Panc1 (cell line): ENCODE results near the gene WDR47. TPM values are rescaled to one million over a fixed set of nuclear protein-coding genes. Genes with fewer than 3 reads are reported as not detected.
"Not testable (repeated sequence)": the region's sequence is repeated elsewhere in the genome, so short reads cannot be mapped to it uniquely, and the experiment has no call there.

Experiments used
- ATAC-seq: fragments of 200-7000 bp; cut with Tn5 transposase; 2 replicates; pipeline ENCODE4 v1.9.1; 2020; ENCODE audit warnings: mild to moderate bottlenecking, moderate library complexity
- BruUV-seq: library from RNA; stranded (reverse); fragments of 400-500 nt; replicated peaks from 2 replicates; lab custom pipeline; 2021; lab: Mats Ljungman, UMichigan
- CTCF ChIA-PET: fragments of 300-600 bp; sonication (Branson Sonifier 250); formaldehyde crosslinking; loops from one replicate; lab custom pipeline; 2022; ENCODE audit warnings: antibody characterized with exemption; lab: Charles Lee
- POLR2A ChIA-PET: fragments of 300-600 bp; sonication (Branson Sonifier 250); formaldehyde crosslinking; loops from one replicate; lab custom pipeline; 2022; ENCODE audit warnings: antibody characterized with exemption; lab: Charles Lee
- DNase-seq: peaks from one replicate; pipeline ENCODE4 v3.0.0-alpha.2; 2010; ENCODE audit warnings: low read depth, low spot score
- H3K27ac ChIP-seq: 2 replicates; pipeline ENCODE4 v1.5.1; 2011; ENCODE audit warnings: mild to moderate bottlenecking, low read length, inconsistent platforms
- H3K27me3 ChIP-seq: fragments of 200-500 bp; sonication (Bioruptor generic); 2 replicates; pipeline ENCODE4 v1.6.0; 2014; ENCODE audit warnings: low read length, inconsistent platforms; ENCODE audit not compliant: control insufficient read depth, insufficient read depth
- H3K36me3 ChIP-seq: fragments of 200-500 bp; sonication (Bioruptor generic); 2 replicates; pipeline ENCODE4 v1.5.1; 2014; ENCODE audit warnings: inconsistent platforms, mild to moderate bottlenecking, low read length, moderate library complexity; ENCODE audit not compliant: control insufficient read depth, insufficient read depth
- H3K4me1 ChIP-seq: 2 replicates; pipeline ENCODE4 v1.5.1; 2011; ENCODE audit warnings: inconsistent platforms, mild to moderate bottlenecking, low read length, moderate library complexity; ENCODE audit not compliant: control insufficient read depth, insufficient read depth
- H3K4me3 ChIP-seq, 2 experiments: 2 replicates each; pipeline ENCODE4 v1.5.1; 2011 to 2012; ENCODE audit warnings: low read depth in 2 of 2, low read length in 2 of 2, mild to moderate bottlenecking in 2 of 2, inconsistent platforms in 1 of 2, moderate library complexity in 1 of 2
- H3K9me3 ChIP-seq: fragments of 200-500 bp; sonication (Bioruptor generic); 2 replicates; pipeline ENCODE4 v1.5.1; 2014; ENCODE audit warnings: low read depth, mild to moderate bottlenecking, inconsistent platforms, low read length, moderate library complexity; ENCODE audit not compliant: control insufficient read depth, insufficient read depth
- CTCF ChIP-seq: fragments of 450-650 bp; IDR thresholded peaks from 2 replicates; pipeline ENCODE4 v1.5.1; 2017; ENCODE audit warnings: mild to moderate bottlenecking
- POLR2AphosphoS5 ChIP-seq: IDR thresholded peaks from 2 replicates; pipeline ENCODE4 v1.6.1; 2012; ENCODE audit warnings: mild to moderate bottlenecking, low read depth, low read length, moderate library complexity
- REST ChIP-seq, 2 experiments: IDR thresholded peaks; 2 replicates each; pipeline ENCODE4 v1.6.1; 2011 to 2012; ENCODE audit warnings: low read depth in 2 of 2, control low read depth in 1 of 2, low read length in 1 of 2, mild to moderate bottlenecking in 1 of 2, moderate library complexity in 1 of 2; ENCODE audit not compliant: insufficient read depth in 1 of 2
- SIN3A ChIP-seq: IDR thresholded peaks from 2 replicates; pipeline ENCODE4 v1.6.1; 2012; ENCODE audit warnings: low read depth, mild to moderate bottlenecking, low read length, moderate library complexity, borderline replicate concordance; ENCODE audit not compliant: insufficient read depth
- TCF7L2 ChIP-seq: IDR thresholded peaks from 2 replicates; pipeline ENCODE4 v1.6.1; 2011; ENCODE audit warnings: mild to moderate bottlenecking, low read depth, low read length, inconsistent platforms
- in situ Hi-C: cut with HindIII; loops from 2 replicates; pipeline ENCODE4 v1.10.0; 2016; ENCODE audit warnings: low sequenced_read_pairs, low pct_unique_long_range_greater_than_20kb
- intact Hi-C: fragments of 100-400 bp; cut with micrococcal nuclease; formaldehyde crosslinking; loops from one replicate; pipeline ENCODE4 v1.10.0; 2022; ENCODE audit not compliant: unreplicated experiment
- total RNA-seq: library from RNA; stranded (reverse); gene quantifications from one replicate; pipeline ENCODE4 v1.2.1, GENCODE V29; 2021; ENCODE audit not compliant: unreplicated experiment

The WDR47 gene
- total RNA-seq, 1 experiment from 2014 or later, result 9.6 TPM

- intact Hi-C loops, result no loop called here
- BruUV-seq, result no TSS peak
- in situ Hi-C loops, result no loop called here
- no peak for DNase-seq
- Histone ChIP-seq H3K4me1 (no peaks in the 10 kb centered on the region), H3K27me3 (no peaks in the 10 kb centered on the region), H3K9me3 (no peaks in the 10 kb centered on the region), H3K27ac (no peak overlapping the region), H3K4me3 (no peak overlapping the region), H3K36me3 (no peaks in the 10 kb centered on the region)
- TF ChIP-seq POLR2AphosphoS5 (no peak), CTCF (no peak), REST (IDR thresholded peaks at IDR 0.05; ENCODE audit: insufficient read depth in 1 of 2, low read depth in 2 of 2, low read length in 1 of 2) (no peak), TCF7L2 (no peak), SIN3A (no peak)
- POLR2A ChIA-PET, result no interaction called here
- ATAC-seq, result no peak
- CTCF ChIA-PET, result no interaction called here
Observed at GRCh38 chr1:109034382-109034781, 7.5 kb downstream of the WDR47 start.

DNA sequence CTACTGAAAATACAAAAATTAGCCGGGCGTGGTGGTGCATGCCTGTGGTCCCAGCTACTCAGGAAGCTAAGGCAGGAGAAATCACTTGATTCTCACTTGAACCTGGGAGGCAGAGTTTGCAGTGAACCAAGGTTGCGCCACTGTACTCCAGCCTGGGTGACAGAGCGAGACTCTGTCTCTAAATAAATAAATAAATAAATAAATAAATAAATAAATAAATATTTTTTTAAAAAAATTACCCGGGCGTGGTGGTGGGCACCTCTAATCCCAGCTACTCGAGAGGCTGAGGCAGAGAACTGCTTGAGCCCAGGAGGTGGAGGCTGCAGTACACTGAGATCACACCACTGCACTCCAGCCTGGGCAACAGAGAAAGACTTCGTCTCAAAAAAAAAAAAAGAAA is 12.4 kb downstream of the WDR47 start:
- H3K4me3 ChIP-seq, POLR2A ChIA-PET, H3K36me3 ChIP-seq, CTCF ChIA-PET, intact Hi-C loops, H3K4me1 ChIP-seq, H3K27ac ChIP-seq, H3K9me3 ChIP-seq, ATAC-seq, BruUV-seq, DNase-seq, in situ Hi-C loops, H3K27me3 ChIP-seq: not testable (repeated sequence)

GRCh38 chr1:109027841-109028240 is 14.1 kb downstream of the WDR47 start:
- no peak for ATAC-seq
- no peaks in the 10 kb centered on the region for H3K27me3 ChIP-seq
- no peak for TF ChIP-seq SIN3A
- no peak for TF ChIP-seq CTCF
- no peak for TF ChIP-seq REST (IDR thresholded peaks at IDR 0.05; ENCODE audit: insufficient read depth in 1 of 2, low read depth in 2 of 2, low read length in 1 of 2)
- TF ChIP-seq TCF7L2, result no peak
- no peak for TF ChIP-seq POLR2AphosphoS5
- H3K27ac ChIP-seq, result no peak overlapping the region
- in situ Hi-C loops, result no loop called here
- no peaks in the 10 kb centered on the region for H3K9me3 ChIP-seq
- ChIA-PET POLR2A (no interaction called here), CTCF (interaction anchor here (0.5 kb wide), 1 partner anchor 37 kb away, joined by 3 read pairs; no protein-coding TSS in a partner anchor)
- no peak for DNase-seq
- H3K4me1 ChIP-seq, result no peaks in the 10 kb centered on the region
- BruUV-seq, result no TSS peak
- H3K36me3 ChIP-seq, result no peaks in the 10 kb centered on the region
- intact Hi-C loops, result no loop called here
- H3K4me3 ChIP-seq, result no peak overlapping the region
